ENCODE results near the gene PLEKHH3. TPM values are rescaled to one million over a fixed set of nuclear protein-coding genes. Genes with fewer than 3 reads are reported as not detected.

The PLEKHH3 gene
- total and polyA plus RNA-seq, 7 experiments from 2014 or later = 0.89 to 1.6 (median 1.1) TPM; not detected in 4

GRCh38 chr17:42691021-42691545 lies 14.3 kb upstream of the PLEKHH3 start:
- H3K27ac ChIP-seq (ENCODE audit: low read depth, low read length) = no peak overlapping the region
- no peaks in the 10 kb centered on the region for H3K27me3 ChIP-seq (ENCODE audit: control insufficient read depth in 2 of 2, insufficient read depth in 2 of 2, low read length in 2 of 2)
- H3K4me3 Mint-ChIP-seq = no peak overlapping the region
- ChIA-PET POLR2A (interaction anchor here (1.8 kb wide), 1 partner anchor 11 kb away, joined by 5 read pairs; no protein-coding TSS in a partner anchor), CTCF (no interaction called here)
- H3K36me3 Mint-ChIP-seq = peaks cover 0 to 6% (median 0%) of the 10 kb centered on the region in 5 donors
- DNase-seq (no peak), ATAC-seq (no peak)
- H3K4me3 ChIP-seq (ENCODE audit: low read length) = no peak overlapping the region
- H3K9me3 ChIP-seq (ENCODE audit: control insufficient read depth in 2 of 3, low read length in 3 of 3) = no peaks in the 10 kb centered on the region
- H3K9me3 Mint-ChIP-seq = peaks cover 0 to 1% (median 0%) of the 10 kb centered on the region in 11 donors
- peaks cover 0 to 1% (median 0%) of the 10 kb centered on the region in 7 donors for H3K4me1 Mint-ChIP-seq
- intact Hi-C loops (cut with micrococcal nuclease) = no loop called here
- H3K4me1 ChIP-seq (ENCODE audit: control insufficient read depth in 2 of 2, insufficient read depth in 2 of 2, low read length in 2 of 2) = no peaks in the 10 kb centered on the region
- H3K27me3 Mint-ChIP-seq = no peaks in the 10 kb centered on the region
- no peaks in the 10 kb centered on the region for H3K36me3 ChIP-seq (ENCODE audit: control insufficient read depth in 2 of 3, insufficient read depth in 3 of 3, low read length in 3 of 3)
- H3K27ac Mint-ChIP-seq = no peak overlapping the region

- no peaks in the 10 kb centered on the region for H3K9me3 ChIP-seq (ENCODE audit: control insufficient read depth in 2 of 3, low read length in 3 of 3)
- Mint-ChIP-seq H3K36me3 (peaks cover 0 to 6% (median 0%) of the 10 kb centered on the region in 5 donors), H3K4me1 (peaks cover 0 to 1% (median 0%) of the 10 kb centered on the region in 7 donors), H3K4me3 (no peak overlapping the region), H3K27ac (no peak overlapping the region), H3K27me3 (peaks cover 0 to 3% (median 0%) of the 10 kb centered on the region in 5 donors), H3K9me3 (peaks cover 0 to 1% (median 0%) of the 10 kb centered on the region in 11 donors)
- CTCF ChIA-PET = no interaction called here
- H3K36me3 ChIP-seq (ENCODE audit: control insufficient read depth in 2 of 3, insufficient read depth in 3 of 3, low read length in 3 of 3) = no peaks in the 10 kb centered on the region
- no peak overlapping the region for H3K4me3 ChIP-seq (ENCODE audit: low read length)
- ATAC-seq (no peak), DNase-seq (no peak)
- POLR2A ChIA-PET = interaction anchor here (1.8 kb wide), 1 partner anchor 11 kb away, joined by 5 read pairs; no protein-coding TSS in a partner anchor
- no peaks in the 10 kb centered on the region for H3K27me3 ChIP-seq (ENCODE audit: control insufficient read depth in 2 of 2, insufficient read depth in 2 of 2, low read length in 2 of 2)
- no peaks in the 10 kb centered on the region for H3K4me1 ChIP-seq (ENCODE audit: control insufficient read depth in 2 of 2, insufficient read depth in 2 of 2, low read length in 2 of 2)
- H3K27ac ChIP-seq (ENCODE audit: low read depth, low read length) = no peak overlapping the region
- intact Hi-C loops (cut with micrococcal nuclease) = no loop called here
These were observed 13.8 kb upstream of the PLEKHH3 start for GRCh38 chr17:42690596-42690995.

GRCh38 chr17:42687707-42688320 lies 11.0 kb upstream of the PLEKHH3 start:
- ChIA-PET POLR2A (no interaction called here), CTCF (no interaction called here)
- H3K4me1 ChIP-seq (ENCODE audit: control insufficient read depth in 2 of 2, insufficient read depth in 2 of 2, low read length in 2 of 2) = no peaks in the 10 kb centered on the region
- intact Hi-C loops (cut with micrococcal nuclease) = no loop called here
- no peak overlapping the region for H3K27ac ChIP-seq (ENCODE audit: low read depth, low read length)
- Mint-ChIP-seq H3K4me1 (peaks cover 7 to 10% (median 7%) of the 10 kb centered on the region in 7 donors), H3K9me3 (peaks cover 0 to 4% (median 0%) of the 10 kb centered on the region in 11 donors), H3K27ac (no peak overlapping the region), H3K27me3 (peaks cover 5 to 26% (median 9%) of the 10 kb centered on the region in 5 donors), H3K36me3 (peaks cover 0 to 6% (median 0%) of the 10 kb centered on the region in 5 donors), H3K4me3 (no peak overlapping the region)
- peaks cover 0 to 4% of the 10 kb centered on the region in 2 donors for H3K27me3 ChIP-seq (ENCODE audit: control insufficient read depth in 2 of 2, insufficient read depth in 2 of 2, low read length in 2 of 2)
- no peak for DNase-seq
- H3K9me3 ChIP-seq (ENCODE audit: control insufficient read depth in 2 of 3, low read length in 3 of 3) = no peaks in the 10 kb centered on the region
- ATAC-seq = no peak
- no peak overlapping the region for H3K4me3 ChIP-seq (ENCODE audit: low read length)
- H3K36me3 ChIP-seq (ENCODE audit: control insufficient read depth in 2 of 3, insufficient read depth in 3 of 3, low read length in 3 of 3) = no peaks in the 10 kb centered on the region

- CTCF ChIA-PET = no interaction called here
- Histone ChIP-seq H3K36me3 (ENCODE audit: control insufficient read depth in 2 of 3, insufficient read depth in 3 of 3, low read length in 3 of 3) (no peaks in the 10 kb centered on the region), H3K9me3 (ENCODE audit: control insufficient read depth in 2 of 3, low read length in 3 of 3) (no peaks in the 10 kb centered on the region), H3K4me3 (ENCODE audit: low read length) (no peak overlapping the region), H3K27me3 (ENCODE audit: control insufficient read depth in 2 of 2, insufficient read depth in 2 of 2, low read length in 2 of 2) (peaks cover under 1 to 4% of the 10 kb centered on the region in 2 donors), H3K27ac (ENCODE audit: low read depth, low read length) (no peak overlapping the region), H3K4me1 (ENCODE audit: control insufficient read depth in 2 of 2, insufficient read depth in 2 of 2, low read length in 2 of 2) (peaks cover 9 to 10% of the 10 kb centered on the region in 2 donors)
- peaks cover 0 to 6% (median 0%) of the 10 kb centered on the region in 5 donors for H3K36me3 Mint-ChIP-seq
- peaks cover 0 to 6% (median 0%) of the 10 kb centered on the region in 11 donors for H3K9me3 Mint-ChIP-seq
- no peak overlapping the region for H3K27ac Mint-ChIP-seq
- peaks cover 13 to 37% (median 16%) of the 10 kb centered on the region in 5 donors for H3K27me3 Mint-ChIP-seq
- DNase-seq = no peak
- intact Hi-C loops (cut with micrococcal nuclease) = no loop called here
- H3K4me1 Mint-ChIP-seq = peaks cover 15 to 22% (median 18%) of the 10 kb centered on the region in 7 donors
- POLR2A ChIA-PET = no interaction called here
- no peak overlapping the region for H3K4me3 Mint-ChIP-seq
- ATAC-seq = no peak
These were observed 9.8 kb upstream of the PLEKHH3 start for GRCh38 chr17:42686520-42687128.

- ATAC-seq (no peak), DNase-seq (no peak)
- intact Hi-C loops (cut with micrococcal nuclease) = no loop called here
- Histone ChIP-seq H3K4me3 (ENCODE audit: low read length) (no peak overlapping the region), H3K9me3 (ENCODE audit: control insufficient read depth in 2 of 3, low read length in 3 of 3) (no peaks in the 10 kb centered on the region), H3K36me3 (ENCODE audit: control insufficient read depth in 2 of 3, insufficient read depth in 3 of 3, low read length in 3 of 3) (no peaks in the 10 kb centered on the region), H3K4me1 (ENCODE audit: control insufficient read depth in 2 of 2, insufficient read depth in 2 of 2, low read length in 2 of 2) (peaks cover 13 to 16% of the 10 kb centered on the region in 2 donors), H3K27me3 (ENCODE audit: control insufficient read depth in 2 of 2, insufficient read depth in 2 of 2, low read length in 2 of 2) (peaks cover 4 to 5% of the 10 kb centered on the region in 2 donors), H3K27ac (ENCODE audit: low read depth, low read length) (no peak overlapping the region)
- Mint-ChIP-seq H3K36me3 (peaks cover 0 to 6% (median 0%) of the 10 kb centered on the region in 5 donors), H3K4me3 (peak overlapping the region in 1 of 10 donors; percentile 17), H3K4me1 (peaks cover 21 to 27% (median 24%) of the 10 kb centered on the region in 7 donors), H3K27ac (peak overlapping the region in 1 of 9 donors; percentile 67), H3K9me3 (peaks cover 0 to 8% (median 0%) of the 10 kb centered on the region in 11 donors), H3K27me3 (peaks cover 19 to 42% (median 23%) of the 10 kb centered on the region in 5 donors)
- ChIA-PET CTCF (interaction anchor here (0.7 kb wide), 1 partner anchor 18 kb away, joined by 3 read pairs; no protein-coding TSS in a partner anchor), POLR2A (no interaction called here)
These were observed 9.0 kb upstream of the PLEKHH3 start for GRCh38 chr17:42685831-42686230.

GRCh38 chr17:42684929-42685556 lies 8.2 kb upstream of the PLEKHH3 start:
- Mint-ChIP-seq H3K4me3 (peak overlapping the region in 1 of 10 donors; percentile 17), H3K27ac (peak overlapping the region in 1 of 9 donors; percentile 49), H3K36me3 (peaks cover 0 to 6% (median 0%) of the 10 kb centered on the region in 5 donors), H3K27me3 (peaks cover 23 to 42% (median 28%) of the 10 kb centered on the region in 5 donors), H3K9me3 (peaks cover 0 to 12% (median 0%) of the 10 kb centered on the region in 11 donors), H3K4me1 (peaks cover 26 to 32% (median 27%) of the 10 kb centered on the region in 7 donors)
- Histone ChIP-seq H3K9me3 (ENCODE audit: control insufficient read depth in 2 of 3, low read length in 3 of 3) (no peaks in the 10 kb centered on the region), H3K36me3 (ENCODE audit: control insufficient read depth in 2 of 3, insufficient read depth in 3 of 3, low read length in 3 of 3) (no peaks in the 10 kb centered on the region), H3K4me1 (ENCODE audit: control insufficient read depth in 2 of 2, insufficient read depth in 2 of 2, low read length in 2 of 2) (peaks cover 18 to 20% of the 10 kb centered on the region in 2 donors), H3K27ac (ENCODE audit: low read depth, low read length) (no peak overlapping the region), H3K27me3 (ENCODE audit: control insufficient read depth in 2 of 2, insufficient read depth in 2 of 2, low read length in 2 of 2) (peaks cover 4 to 5% of the 10 kb centered on the region in 2 donors), H3K4me3 (ENCODE audit: low read length) (no peak overlapping the region)
- ChIA-PET CTCF (interaction anchor here (0.7 to 1.0 kb wide), 2 partner anchors 17 to 117 kb away, joined by 3 read pairs; no protein-coding TSS in a partner anchor), POLR2A (interaction anchor here (0.6 kb wide), 1 partner anchor 1404 kb away, joined by 3 read pairs; no protein-coding TSS in a partner anchor)
- intact Hi-C loops (cut with micrococcal nuclease) = no loop called here
- DNase-seq = no peak
- ATAC-seq = no peak
